GM12891 (cell line): ENCODE data around the gene UROS.

Experiments used
- PAX5 ChIP-seq: IDR thresholded peaks from 2 replicates; pipeline ENCODE4 v1.6.1; 2011; ENCODE audit warnings: low read length, moderate library complexity, mild to moderate bottlenecking; ENCODE audit not compliant: insufficient read depth, severe bottlenecking
- POLR2A ChIP-seq: IDR thresholded peaks from 2 replicates; pipeline ENCODE4 v1.6.1; 2011; ENCODE audit warnings: low read depth, low read length, control low read depth
- POLR2AphosphoS5 ChIP-seq: IDR thresholded peaks from 2 replicates; pipeline ENCODE4 v1.6.1; 2011; ENCODE audit warnings: low read depth, low read length, control low read depth
- POU2F2 ChIP-seq: IDR thresholded peaks from 2 replicates; pipeline ENCODE4 v1.6.1; 2011; ENCODE audit warnings: low read depth, mild to moderate bottlenecking, control low read depth, low read length, moderate library complexity
- SPI1 ChIP-seq: IDR thresholded peaks from 2 replicates; pipeline ENCODE4 v1.6.1; 2011; ENCODE audit warnings: low read depth, low read length, control low read depth
- TAF1 ChIP-seq: IDR thresholded peaks from 2 replicates; pipeline ENCODE4 v1.6.1; 2011; ENCODE audit warnings: low read depth, low read length, control low read depth

- TF ChIP-seq TAF1 = no peak
- no peak for TF ChIP-seq POLR2A
- no peak for TF ChIP-seq POLR2AphosphoS5
- TF ChIP-seq PAX5 = no peak
- TF ChIP-seq POU2F2 = no peak
- no peak for TF ChIP-seq SPI1
Observed at GRCh38 chr10:125838802-125839575, 15.9 kb upstream of the UROS start.
